Caco-2 (cell line): ENCODE measurements around the gene ACTN1. TPM values are rescaled to one million over a fixed set of nuclear protein-coding genes. Genes with fewer than 3 reads are reported as not detected.

Experiments
- BruUV-seq: library from RNA; stranded (reverse); fragments of 400-500 nt; replicated peaks from 2 replicates; lab custom pipeline; 2021; lab: Mats Ljungman, UMichigan
- CTCF ChIA-PET: fragments of 300-600 bp; sonication (Branson Sonifier 250); formaldehyde crosslinking; loops from one replicate; lab custom pipeline; 2022; ENCODE audit warnings: antibody characterized with exemption; lab: Charles Lee
- POLR2A ChIA-PET: fragments of 300-600 bp; sonication (Branson Sonifier 250); formaldehyde crosslinking; loops from one replicate; lab custom pipeline; 2022; ENCODE audit warnings: antibody characterized with exemption; lab: Charles Lee
- DNase-seq, 2 experiments: peaks; one replicate each; pipeline versions ENCODE4 v3.0.0 to v3.0.0-alpha.2; 2020 to 2022
- H3K27me3 ChIP-seq: replicated peaks from 2 replicates; pipeline ENCODE4 v1.6.0; 2011; ENCODE audit warnings: low read length; ENCODE audit not compliant: control insufficient read depth, insufficient read depth
- H3K36me3 ChIP-seq: 2 replicates; pipeline ENCODE4 v1.5.1; 2011; ENCODE audit warnings: low read length; ENCODE audit not compliant: control insufficient read depth, insufficient read depth
- H3K4me1 ChIP-seq: fragments of 250-450 bp; sonication (Bioruptor Pico); 2 replicates; pipeline ENCODE4 v1.5.1; 2020; ENCODE audit warnings: mild to moderate bottlenecking
- H3K4me3 ChIP-seq: 2 replicates; pipeline ENCODE4 v1.5.1; 2011; ENCODE audit warnings: low read depth, mild to moderate bottlenecking, control low read depth, low read length
- H3K9me3 ChIP-seq: fragments of 250-450 bp; sonication (Bioruptor Pico); 2 replicates; pipeline ENCODE4 v1.5.1; 2020; ENCODE audit warnings: mild to moderate bottlenecking, moderate library complexity
- H3K27ac Mint-ChIP-seq: one replicate; pipeline ENCODE4 v1.8.0; 2022; ENCODE audit warnings: mixed read lengths; ENCODE audit not compliant: unreplicated experiment
- H3K27me3 Mint-ChIP-seq: one replicate; pipeline ENCODE4 v1.8.0; 2022; ENCODE audit warnings: mixed read lengths; ENCODE audit not compliant: insufficient read depth, unreplicated experiment
- H3K36me3 Mint-ChIP-seq: one replicate; pipeline ENCODE4 v1.8.0; 2022; ENCODE audit warnings: mild to moderate bottlenecking, mixed read lengths; ENCODE audit not compliant: insufficient read depth, unreplicated experiment
- H3K4me1 Mint-ChIP-seq: one replicate; pipeline ENCODE4 v1.8.0; 2022; ENCODE audit warnings: low read depth, mixed read lengths; ENCODE audit not compliant: unreplicated experiment
- H3K4me3 Mint-ChIP-seq: one replicate; pipeline ENCODE4 v1.8.0; 2022; ENCODE audit warnings: mild to moderate bottlenecking, moderate library complexity, mixed read lengths; ENCODE audit not compliant: unreplicated experiment
- H3K9me3 Mint-ChIP-seq: one replicate; pipeline ENCODE4 v1.8.0; 2022; ENCODE audit warnings: mixed read lengths; ENCODE audit not compliant: unreplicated experiment
- CTCF ChIP-seq, 2 experiments: fragments of 200-600 bp in 1 of 2; IDR thresholded peaks; 1 replicate in 1 of 2; 2 replicates in 1 of 2; pipeline versions ENCODE4 v1.5.1 to v1.8.0; 2011 to 2022; ENCODE audit warnings: antibody characterized with exemption in 1 of 2, control low read depth in 1 of 2, inconsistent platforms in 1 of 2, low read depth in 1 of 2, low read length in 1 of 2, mild to moderate bottlenecking in 1 of 2, moderate library complexity in 1 of 2; ENCODE audit not compliant: insufficient read depth in 1 of 2, severe bottlenecking in 1 of 2, unreplicated experiment in 1 of 2
- intact Hi-C: fragments of 100-400 bp; cut with micrococcal nuclease; formaldehyde crosslinking; loops from one replicate; pipeline ENCODE4 v1.10.0; 2022; ENCODE audit not compliant: unreplicated experiment
- total RNA-seq: library from RNA; stranded (reverse); gene quantifications from 2 replicates; pipeline ENCODE4 v1.2.3, GENCODE V29; 2022

The ACTN1 gene
- total RNA-seq, 1 experiment from 2014 or later: 170 TPM

- ChIA-PET CTCF (no interaction called here), POLR2A (no interaction called here)
- intact Hi-C loops: no loop called here
- Mint-ChIP-seq H3K27ac (no peak overlapping the region), H3K4me1 (peaks cover 23% of the 10 kb centered on the region), H3K4me3 (no peak overlapping the region), H3K27me3 (no peaks in the 10 kb centered on the region), H3K36me3 (peaks cover 45% of the 10 kb centered on the region), H3K9me3 (no peaks in the 10 kb centered on the region)
- BruUV-seq: no TSS peak
- Histone ChIP-seq H3K36me3 (peaks cover 1% of the 10 kb centered on the region; the same call in 1 of the 2 replicates), H3K27me3 (no peaks in the 10 kb centered on the region), H3K4me1 (peaks cover 40% of the 10 kb centered on the region), H3K9me3 (no peaks in the 10 kb centered on the region), H3K4me3 (no peak overlapping the region)
- DNase-seq: no peak
- no peak for TF ChIP-seq CTCF (IDR thresholded peaks at IDR 0.05; ENCODE audit: insufficient read depth in 1 of 2, low read depth in 1 of 2, low read length in 1 of 2, severe bottlenecking in 1 of 2, unreplicated experiment in 1 of 2)
These were observed 42.6 kb downstream of the ACTN1 start for GRCh38 chr14:68936476-68936875.

GRCh38 chr14:68935761-68936214, 43.3 kb downstream of the ACTN1 start:
- ChIA-PET CTCF (interaction anchor here (0.5 to 0.6 kb wide), 2 partner anchors 62 to 67 kb away, joined by 3 to 4 read pairs; no protein-coding TSS in a partner anchor), POLR2A (no interaction called here)
- no peak for DNase-seq
- H3K36me3 ChIP-seq: 0 out of 2 replicates have a peak, but pooled peaks cover 1% of the 10 kb centered on the region
- TF ChIP-seq CTCF (IDR thresholded peaks at IDR 0.05; ENCODE audit: insufficient read depth in 1 of 2, low read depth in 1 of 2, low read length in 1 of 2, severe bottlenecking in 1 of 2, unreplicated experiment in 1 of 2): no peak
- H3K4me3 Mint-ChIP-seq: no peak overlapping the region
- H3K4me1 ChIP-seq: peaks cover 34% of the 10 kb centered on the region
- peaks cover 20% of the 10 kb centered on the region for H3K4me1 Mint-ChIP-seq
- no TSS peak for BruUV-seq
- intact Hi-C loops: no loop called here
- no peaks in the 10 kb centered on the region for H3K9me3 Mint-ChIP-seq
- no peaks in the 10 kb centered on the region for H3K27me3 Mint-ChIP-seq
- no peaks in the 10 kb centered on the region for H3K27me3 ChIP-seq
- H3K27ac Mint-ChIP-seq: no peak overlapping the region
- peaks cover 48% of the 10 kb centered on the region for H3K36me3 Mint-ChIP-seq
- no peak overlapping the region for H3K4me3 ChIP-seq
- no peaks in the 10 kb centered on the region for H3K9me3 ChIP-seq

- POLR2A ChIA-PET: no interaction called here
- CTCF ChIA-PET: no interaction called here
- peaks cover 46% of the 10 kb centered on the region for H3K36me3 Mint-ChIP-seq
- H3K27me3 Mint-ChIP-seq: no peaks in the 10 kb centered on the region
- Histone ChIP-seq H3K27me3 (no peaks in the 10 kb centered on the region), H3K4me1 (peaks cover 17% of the 10 kb centered on the region), H3K36me3 (0 out of 2 replicates have a peak, but pooled peaks cover 1% of the 10 kb centered on the region), H3K4me3 (no peak overlapping the region), H3K9me3 (no peaks in the 10 kb centered on the region)
- no peaks in the 10 kb centered on the region for H3K9me3 Mint-ChIP-seq
- TF ChIP-seq CTCF (IDR thresholded peaks at IDR 0.05; ENCODE audit: insufficient read depth in 1 of 2, low read depth in 1 of 2, low read length in 1 of 2, severe bottlenecking in 1 of 2, unreplicated experiment in 1 of 2): no peak
- DNase-seq: no peak
- no TSS peak for BruUV-seq
- peaks cover 8% of the 10 kb centered on the region for H3K4me1 Mint-ChIP-seq
- H3K27ac Mint-ChIP-seq: no peak overlapping the region
- H3K4me3 Mint-ChIP-seq: no peak overlapping the region
- intact Hi-C loops: no loop called here
These were observed 45.0 kb downstream of the ACTN1 start for GRCh38 chr14:68934066-68934465.
